ENCODE results near the gene ATP10B.

ATP10B gene

DNA sequence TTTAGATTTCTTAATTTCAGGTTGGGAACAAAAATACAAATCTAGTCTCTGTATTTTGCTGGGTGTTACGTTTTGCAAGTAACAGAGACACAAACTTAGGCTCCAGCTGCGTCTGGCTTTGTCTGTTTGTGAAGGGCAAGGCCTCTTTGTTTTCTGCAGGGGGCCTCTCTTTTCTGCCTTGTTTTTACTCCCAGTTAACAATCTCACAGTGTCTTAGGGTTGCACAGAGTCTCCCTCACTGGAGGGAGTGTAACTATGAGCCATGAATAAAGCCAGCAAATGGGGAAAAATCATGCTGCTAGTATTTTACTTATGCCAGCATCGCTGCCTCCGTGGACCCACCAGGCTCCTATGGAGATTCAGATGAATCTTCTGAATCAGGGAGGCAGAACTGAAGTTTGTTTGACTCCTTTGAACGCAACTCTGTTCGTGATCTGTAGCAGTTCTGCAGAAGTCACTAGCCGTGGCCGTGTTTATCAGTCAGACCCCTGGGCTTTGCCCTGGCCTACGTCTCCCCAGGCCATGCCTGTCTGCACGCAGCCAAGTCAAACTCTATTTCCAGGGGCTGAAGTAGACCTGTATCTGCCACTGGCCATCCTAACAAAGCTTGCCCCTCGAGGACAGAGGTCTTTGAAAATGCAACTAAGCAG, 77.2 kb downstream of the ATP10B start:
- no peak for DNase-seq (ENCODE audit: extremely low read depth, low read depth)
- H3K4me3 ChIP-seq (replicated peaks; ENCODE audit: low read depth, low read length): no peak overlapping the region
- no peak for TF ChIP-seq CTCF (IDR thresholded peaks at IDR 0.05; ENCODE audit: low read depth, low read length, missing control alignments)

DNA sequence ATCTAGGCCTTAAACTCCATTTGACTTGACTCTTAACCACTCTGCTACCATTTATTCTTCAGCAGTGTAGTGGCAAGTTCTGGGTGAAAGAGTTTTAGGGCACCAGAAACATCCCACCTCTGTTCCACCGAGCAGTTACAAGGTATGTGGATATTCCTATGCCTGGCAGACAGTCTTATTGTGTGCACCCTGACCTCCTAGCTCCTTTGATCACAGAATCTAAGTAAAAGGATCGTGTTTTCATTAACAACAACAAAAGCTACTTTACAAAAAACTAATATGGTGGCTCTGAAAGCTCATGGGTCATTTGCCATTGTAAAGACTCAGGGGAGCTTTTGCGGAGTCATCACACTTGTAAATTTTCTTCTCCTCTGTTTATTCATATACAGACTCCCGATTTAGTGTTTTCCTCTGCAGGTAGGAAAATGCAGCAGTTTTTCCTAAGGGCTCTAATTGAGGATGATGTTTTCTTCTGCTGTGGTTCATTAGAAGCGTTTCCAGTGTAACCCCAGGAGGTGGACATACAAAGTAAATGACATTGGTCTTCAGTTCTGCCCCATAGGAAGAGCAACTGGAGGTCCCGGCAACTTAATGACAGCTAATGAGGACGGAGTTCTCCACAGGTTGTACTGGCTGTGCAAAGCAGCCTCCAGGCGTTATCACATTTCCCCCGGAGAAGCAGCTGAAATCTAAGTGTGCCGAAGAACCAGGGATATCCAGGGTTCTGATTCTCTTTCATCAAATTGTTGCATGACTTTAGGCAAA, 78.2 kb downstream of the ATP10B start:
- H3K4me3 ChIP-seq (replicated peaks; ENCODE audit: low read depth, low read length): no peak overlapping the region
- no peak for TF ChIP-seq CTCF (IDR thresholded peaks at IDR 0.05; ENCODE audit: low read depth, low read length, missing control alignments)
- DNase-seq (ENCODE audit: extremely low read depth, low read depth): no peak

DNA sequence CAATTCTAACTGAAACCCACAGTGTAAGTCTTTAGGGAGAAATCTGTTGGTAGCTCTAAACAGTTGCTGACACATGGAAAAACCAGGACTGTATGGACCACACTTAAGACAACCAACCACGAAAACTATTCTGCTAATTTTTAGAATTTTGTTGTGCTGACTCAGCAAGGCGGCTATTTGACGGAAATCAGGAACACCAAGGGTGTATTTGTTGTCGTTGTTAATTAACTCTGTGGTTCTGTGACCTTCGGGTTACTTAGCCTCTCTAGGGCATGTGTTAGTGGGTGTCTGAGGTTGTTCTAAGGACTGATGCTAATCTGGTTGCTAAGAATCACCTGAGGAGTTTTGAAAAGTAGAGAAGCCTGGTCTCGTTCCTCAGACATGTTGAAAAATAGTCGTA, 79.2 kb downstream of the ATP10B start:
- no peak for TF ChIP-seq CTCF (IDR thresholded peaks at IDR 0.05; ENCODE audit: low read depth, low read length, missing control alignments)
- H3K4me3 ChIP-seq (replicated peaks; ENCODE audit: low read depth, low read length): no peak overlapping the region
- DNase-seq (ENCODE audit: extremely low read depth, low read depth): no peak

DNA sequence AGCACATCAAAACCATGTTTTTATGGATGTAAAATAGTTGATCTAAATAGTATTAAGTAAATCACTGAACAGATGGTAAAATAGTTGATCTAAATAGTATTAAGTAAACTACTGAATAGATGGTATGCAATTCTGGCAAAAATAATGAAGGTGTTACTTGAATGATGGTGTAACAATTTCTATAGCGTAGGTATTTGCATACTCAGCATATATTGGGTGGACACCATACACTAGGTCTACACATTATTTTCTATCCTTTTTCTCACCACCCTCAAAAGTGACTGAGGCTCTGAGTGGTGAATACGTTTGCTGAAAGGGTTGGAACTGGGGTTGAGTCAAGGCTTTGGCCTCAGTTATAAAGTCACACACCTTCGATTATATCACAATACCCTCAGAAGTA, 81.3 kb downstream of the ATP10B start:
- no peak for DNase-seq (ENCODE audit: extremely low read depth, low read depth)
- H3K4me3 ChIP-seq (replicated peaks; ENCODE audit: low read depth, low read length): no peak overlapping the region
- no peak for TF ChIP-seq CTCF (IDR thresholded peaks at IDR 0.05; ENCODE audit: low read depth, low read length, missing control alignments)

GRCh38 chr5:160769301-160769700, 82.7 kb downstream of the ATP10B start:
- TF ChIP-seq CTCF (IDR thresholded peaks at IDR 0.05; ENCODE audit: low read depth, low read length, missing control alignments): no peak
- H3K4me3 ChIP-seq (replicated peaks; ENCODE audit: low read depth, low read length): no peak overlapping the region
- DNase-seq (ENCODE audit: extremely low read depth, low read depth): no peak

GRCh38 chr5:160767062-160767461, 84.9 kb downstream of the ATP10B start:
- no peak overlapping the region for H3K4me3 ChIP-seq (replicated peaks; ENCODE audit: low read depth, low read length)
- no peak for DNase-seq (ENCODE audit: extremely low read depth, low read depth)
- no peak for TF ChIP-seq CTCF (IDR thresholded peaks at IDR 0.05; ENCODE audit: low read depth, low read length, missing control alignments)
